GM12873 (cell line): ENCODE data around the gene TRIM43.

Experiments
- CTCF ChIP-seq: IDR thresholded peaks from 2 replicates; pipeline ENCODE4 v1.5.1; 2012; ENCODE audit warnings: low read depth, mild to moderate bottlenecking, moderate library complexity, low read length, control low read depth; ENCODE audit not compliant: insufficient read depth; ENCODE audit errors: missing control alignments

Gene TRIM43

GRCh38 chr2:95578539-95578938 lies 13.3 kb upstream of the TRIM43 start:
- TF ChIP-seq CTCF = no peak
